Right atrium auricular region (tissue), 2 donors: Measurements from ENCODE around the gene PC. TPM values are rescaled to one million over a fixed set of nuclear protein-coding genes. Genes with fewer than 3 reads are reported as not detected.

Source experiments
- DNase-seq: peaks from one replicate; pipeline ENCODE4 v3.0.0-alpha.2; 2019; ENCODE audit warnings: low spot score
- H3K27ac ChIP-seq, 2 donors: fragments of 200-600 bp; sonication (generic); 1 replicate in 1 of 2; 2 replicates in 1 of 2; pipeline ENCODE4 v1.5.1; 2016 to 2019
- H3K27me3 ChIP-seq, 2 donors: fragments of 200-600 bp; sonication (generic); one replicate each; pipeline versions ENCODE4 v1.5.1 to v1.6.0; 2017 to 2019
- H3K36me3 ChIP-seq: fragments of 200-600 bp; sonication (generic); one replicate; pipeline ENCODE4 v1.5.1; 2016
- H3K4me1 ChIP-seq, 2 donors: fragments of 200-600 bp; sonication (generic); one replicate each; pipeline versions ENCODE4 v1.5.1 to v1.6.0; 2017 to 2019
- H3K4me3 ChIP-seq, 2 donors: fragments of 200-600 bp; sonication (generic); 1 replicate in 1 of 2; 2 replicates in 1 of 2; pipeline ENCODE4 v1.5.1; 2017 to 2019; ENCODE audit warnings: mild to moderate bottlenecking in 1 of 2, moderate library complexity in 1 of 2
- H3K9me3 ChIP-seq, 2 donors: fragments of 200-600 bp; sonication (generic); one replicate each; pipeline ENCODE4 v1.5.1; 2019
- CTCF ChIP-seq, 2 donors: fragments of 200-600 bp; sonication (generic); IDR thresholded peaks; one replicate each; pipeline ENCODE4 v1.5.1; 2019; ENCODE audit warnings: antibody characterized with exemption in 2 of 2
- total RNA-seq, 2 donors: library from RNA; depleted of rRNA; stranded (reverse); fragments of >200 nt; gene quantifications; one replicate each; pipeline ENCODE4 v1.1.0, GENCODE V29; 2016

Gene PC
- total RNA-seq, 2 donors from 2014 or later = 8.6 to 9.3 TPM

GRCh38 chr11:66877588-66878385 lies 80.4 kb downstream of the PC start:
- H3K27me3 ChIP-seq = no peaks in the 10 kb centered on the region
- TF ChIP-seq CTCF (IDR thresholded peaks at IDR 0.05) = no peak
- H3K36me3 ChIP-seq = no peaks in the 10 kb centered on the region
- no peak for DNase-seq
- H3K9me3 ChIP-seq = no peaks in the 10 kb centered on the region
- peaks cover 0 to 23% of the 10 kb centered on the region in 2 donors for H3K4me1 ChIP-seq
- no peak overlapping the region for H3K27ac ChIP-seq
- H3K4me3 ChIP-seq = no peak overlapping the region

- no peak for TF ChIP-seq CTCF (IDR thresholded peaks at IDR 0.05)
- Histone ChIP-seq H3K27ac (no peak overlapping the region), H3K4me3 (no peak overlapping the region), H3K36me3 (no peaks in the 10 kb centered on the region), H3K9me3 (no peaks in the 10 kb centered on the region), H3K4me1 (peaks cover 0 to 13% of the 10 kb centered on the region in 2 donors), H3K27me3 (no peaks in the 10 kb centered on the region)
- DNase-seq = no peak
These were observed 82.8 kb downstream of the PC start for GRCh38 chr11:66875378-66875777.

- peaks cover 0 to 8% of the 10 kb centered on the region in 2 donors for H3K4me1 ChIP-seq
- no peak overlapping the region for H3K27ac ChIP-seq
- no peaks in the 10 kb centered on the region for H3K36me3 ChIP-seq
- H3K27me3 ChIP-seq = no peaks in the 10 kb centered on the region
- no peaks in the 10 kb centered on the region for H3K9me3 ChIP-seq
- no peak overlapping the region for H3K4me3 ChIP-seq
- TF ChIP-seq CTCF (IDR thresholded peaks at IDR 0.05) = no peak
- no peak for DNase-seq
These were observed 84.0 kb downstream of the PC start for GRCh38 chr11:66874232-66874631.

- Histone ChIP-seq H3K27me3 (no peaks in the 10 kb centered on the region), H3K4me3 (no peak overlapping the region), H3K4me1 (no peaks in the 10 kb centered on the region), H3K36me3 (no peaks in the 10 kb centered on the region), H3K27ac (no peak overlapping the region), H3K9me3 (no peaks in the 10 kb centered on the region)
- no peak for TF ChIP-seq CTCF (IDR thresholded peaks at IDR 0.05)
- no peak for DNase-seq
These were observed 86.7 kb downstream of the PC start for GRCh38 chr11:66871521-66871901.

- Histone ChIP-seq H3K9me3 (no peaks in the 10 kb centered on the region), H3K27me3 (no peaks in the 10 kb centered on the region), H3K4me1 (no peaks in the 10 kb centered on the region), H3K27ac (no peak overlapping the region), H3K4me3 (no peak overlapping the region), H3K36me3 (no peaks in the 10 kb centered on the region)
- no peak for DNase-seq
- TF ChIP-seq CTCF (IDR thresholded peaks at IDR 0.05) = no peak
These were observed 87.3 kb downstream of the PC start for GRCh38 chr11:66870616-66871520.
